ENCODE results near the gene RNF40.
"Not testable (repeated sequence)": the region's sequence is repeated elsewhere in the genome, so short reads cannot be mapped to it uniquely, and the experiment has no call there.

Gene RNF40

GRCh38 chr16:30816769-30817168, 54.6 kb downstream of the RNF40 start:
- H2AFZ ChIP-seq (ENCODE audit: low read depth, low read length) = no peak overlapping the region
- H3K36me3 ChIP-seq (ENCODE audit: insufficient read depth, low read length) = no peaks in the 10 kb centered on the region
- H3K79me2 ChIP-seq (ENCODE audit: insufficient read depth, low read length) = no peaks in the 10 kb centered on the region
- peaks cover 16% of the 10 kb centered on the region for H3K4me1 ChIP-seq (ENCODE audit: insufficient read depth, low read length)
- DNase-seq (no peak), ATAC-seq (ENCODE audit: insufficient read depth, low read depth) (no peak)
- H3K27me3 ChIP-seq (ENCODE audit: insufficient read depth, low read length, poor library complexity) = no peaks in the 10 kb centered on the region
- TF ChIP-seq EZH2 (IDR thresholded peaks at IDR 0.05; ENCODE audit: borderline replicate concordance, low read depth, low read length, severe bottlenecking) = no peak
- TF ChIP-seq, protein P1, sequence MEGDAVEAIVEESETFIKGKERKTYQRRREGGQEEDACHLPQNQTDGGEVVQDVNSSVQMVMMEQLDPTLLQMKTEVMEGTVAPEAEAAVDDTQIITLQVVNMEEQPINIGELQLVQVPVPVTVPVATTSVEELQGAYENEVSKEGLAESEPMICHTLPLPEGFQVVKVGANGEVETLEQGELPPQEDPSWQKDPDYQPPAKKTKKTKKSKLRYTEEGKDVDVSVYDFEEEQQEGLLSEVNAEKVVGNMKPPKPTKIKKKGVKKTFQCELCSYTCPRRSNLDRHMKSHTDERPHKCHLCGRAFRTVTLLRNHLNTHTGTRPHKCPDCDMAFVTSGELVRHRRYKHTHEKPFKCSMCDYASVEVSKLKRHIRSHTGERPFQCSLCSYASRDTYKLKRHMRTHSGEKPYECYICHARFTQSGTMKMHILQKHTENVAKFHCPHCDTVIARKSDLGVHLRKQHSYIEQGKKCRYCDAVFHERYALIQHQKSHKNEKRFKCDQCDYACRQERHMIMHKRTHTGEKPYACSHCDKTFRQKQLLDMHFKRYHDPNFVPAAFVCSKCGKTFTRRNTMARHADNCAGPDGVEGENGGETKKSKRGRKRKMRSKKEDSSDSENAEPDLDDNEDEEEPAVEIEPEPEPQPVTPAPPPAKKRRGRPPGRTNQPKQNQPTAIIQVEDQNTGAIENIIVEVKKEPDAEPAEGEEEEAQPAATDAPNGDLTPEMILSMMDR (IDR thresholded peaks at IDR 0.05; ENCODE audit: borderline replicate concordance, extremely low read depth, low read length, poor library complexity, severe bottlenecking) = no peak
- H3K9me3 ChIP-seq (ENCODE audit: insufficient read depth, low read length, severe bottlenecking) = no peaks in the 10 kb centered on the region
- no peak overlapping the region for H3K9ac ChIP-seq (ENCODE audit: low read depth, low read length)
- no peak overlapping the region for H3K4me2 ChIP-seq (ENCODE audit: insufficient read depth, low read length)
- H3K4me3 ChIP-seq (ENCODE audit: low read depth in 1 of 2, low read length in 2 of 2) = no peak overlapping the region
- H4K20me1 ChIP-seq (ENCODE audit: insufficient read depth, low read length) = no peaks in the 10 kb centered on the region
- H3K27ac ChIP-seq (ENCODE audit: low read length) = no peak overlapping the region

DNA sequence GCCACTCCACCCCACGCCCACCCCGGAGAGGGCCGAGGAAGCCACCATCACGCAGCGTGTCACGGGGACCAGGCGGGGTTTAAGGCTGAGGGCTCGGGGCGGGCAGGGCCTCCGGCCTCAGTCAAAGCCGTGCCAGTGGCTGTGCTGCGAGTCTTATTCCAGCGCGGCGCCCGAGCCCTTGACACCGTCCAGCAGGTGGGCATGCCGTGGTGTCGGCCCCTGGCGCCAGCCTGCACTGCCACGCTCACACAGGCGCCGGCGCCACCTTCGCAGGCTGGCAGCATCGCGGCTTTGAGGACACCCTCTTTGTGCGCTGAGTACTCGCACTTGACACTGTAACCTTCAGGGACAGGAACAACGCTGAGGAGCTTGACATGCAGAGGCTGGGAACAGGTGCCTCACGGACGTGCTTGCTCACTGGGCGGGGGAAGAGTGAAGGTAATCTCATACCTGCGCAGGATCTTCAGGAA, 58.9 kb downstream of the RNF40 start:
- Histone ChIP-seq H2AFZ (ENCODE audit: low read depth, low read length) (no peak overlapping the region), H3K27me3 (ENCODE audit: insufficient read depth, low read length, poor library complexity) (no peaks in the 10 kb centered on the region), H3K9me3 (ENCODE audit: insufficient read depth, low read length, severe bottlenecking) (no peaks in the 10 kb centered on the region), H3K27ac (ENCODE audit: low read length) (no peak overlapping the region), H3K9ac (ENCODE audit: low read depth, low read length) (no peak overlapping the region), H4K20me1 (ENCODE audit: insufficient read depth, low read length) (no peaks in the 10 kb centered on the region), H3K4me3 (ENCODE audit: low read depth in 1 of 2, low read length in 2 of 2) (no peak overlapping the region), H3K4me1 (ENCODE audit: insufficient read depth, low read length) (no peaks in the 10 kb centered on the region), H3K4me2 (ENCODE audit: insufficient read depth, low read length) (no peak overlapping the region), H3K79me2 (ENCODE audit: insufficient read depth, low read length) (no peaks in the 10 kb centered on the region), H3K36me3 (ENCODE audit: insufficient read depth, low read length) (no peaks in the 10 kb centered on the region)
- ATAC-seq (ENCODE audit: insufficient read depth, low read depth) (no peak), DNase-seq (no peak)
- TF ChIP-seq, protein P1 (IDR thresholded peaks at IDR 0.05; ENCODE audit: borderline replicate concordance, extremely low read depth, low read length, poor library complexity, severe bottlenecking) = no peak
- no peak for TF ChIP-seq EZH2 (IDR thresholded peaks at IDR 0.05; ENCODE audit: borderline replicate concordance, low read depth, low read length, severe bottlenecking)

- H3K9me3 ChIP-seq (ENCODE audit: insufficient read depth, low read length, severe bottlenecking); H3K79me2 ChIP-seq (ENCODE audit: insufficient read depth, low read length); DNase-seq; H4K20me1 ChIP-seq (ENCODE audit: insufficient read depth, low read length); H3K27me3 ChIP-seq (ENCODE audit: insufficient read depth, low read length, poor library complexity); H3K36me3 ChIP-seq (ENCODE audit: insufficient read depth, low read length); H3K9ac ChIP-seq (ENCODE audit: low read depth, low read length); H3K27ac ChIP-seq (ENCODE audit: low read length); ATAC-seq (ENCODE audit: insufficient read depth, low read depth); H2AFZ ChIP-seq (ENCODE audit: low read depth, low read length); H3K4me1 ChIP-seq (ENCODE audit: insufficient read depth, low read length); H3K4me3 ChIP-seq (ENCODE audit: low read depth in 1 of 2, low read length in 2 of 2); H3K4me2 ChIP-seq (ENCODE audit: insufficient read depth, low read length): not testable (repeated sequence)
These were observed 59.3 kb downstream of the RNF40 start for GRCh38 chr16:30821441-30821840.

DNA sequence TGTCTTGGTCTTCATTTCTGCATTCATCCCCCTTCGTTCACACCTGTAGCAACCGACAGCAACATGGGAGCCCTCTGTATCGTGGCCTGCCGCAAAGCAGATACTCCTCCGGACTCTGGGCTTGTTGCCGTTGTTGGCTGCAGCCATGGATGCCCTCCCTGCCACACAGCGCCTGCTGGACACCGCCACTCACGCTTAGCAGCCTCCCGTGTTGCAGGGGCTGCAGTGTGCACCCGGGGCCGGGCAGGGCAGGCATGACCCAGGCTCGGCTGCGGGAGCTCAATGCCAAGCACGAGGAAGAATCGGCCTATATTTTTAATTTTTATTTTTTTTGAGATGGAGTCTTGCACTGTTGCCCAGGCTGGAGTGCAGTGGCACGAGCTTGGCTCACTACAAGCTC, 59.8 kb downstream of the RNF40 start:
- no peaks in the 10 kb centered on the region for H4K20me1 ChIP-seq (ENCODE audit: insufficient read depth, low read length)
- no peaks in the 10 kb centered on the region for H3K36me3 ChIP-seq (ENCODE audit: insufficient read depth, low read length)
- H3K4me2 ChIP-seq (ENCODE audit: insufficient read depth, low read length) = no peak overlapping the region
- no peak overlapping the region for H3K9ac ChIP-seq (ENCODE audit: low read depth, low read length)
- H2AFZ ChIP-seq (ENCODE audit: low read depth, low read length) = no peak overlapping the region
- H3K9me3 ChIP-seq (ENCODE audit: insufficient read depth, low read length, severe bottlenecking) = no peaks in the 10 kb centered on the region
- no peak overlapping the region for H3K4me3 ChIP-seq (ENCODE audit: low read depth in 1 of 2, low read length in 2 of 2)
- H3K27me3 ChIP-seq (ENCODE audit: insufficient read depth, low read length, poor library complexity) = no peaks in the 10 kb centered on the region
- no peaks in the 10 kb centered on the region for H3K79me2 ChIP-seq (ENCODE audit: insufficient read depth, low read length)
- no peak for DNase-seq
- no peaks in the 10 kb centered on the region for H3K4me1 ChIP-seq (ENCODE audit: insufficient read depth, low read length)
- no peak for ATAC-seq (ENCODE audit: insufficient read depth, low read depth)
- H3K27ac ChIP-seq (ENCODE audit: low read length) = no peak overlapping the region
- TF ChIP-seq, protein P1 (IDR thresholded peaks at IDR 0.05; ENCODE audit: borderline replicate concordance, extremely low read depth, low read length, poor library complexity, severe bottlenecking) = no peak
- TF ChIP-seq EZH2 (IDR thresholded peaks at IDR 0.05; ENCODE audit: borderline replicate concordance, low read depth, low read length, severe bottlenecking) = no peak
